ENCODE measurements around the gene MRM1.
A peak's percentile ranks its signal among the peaks of the same experiment; 100 is the strongest.
"Not testable (repeated sequence)": the region's sequence is repeated elsewhere in the genome, so short reads cannot be mapped to it uniquely, and the experiment has no call there.

The MRM1 gene

DNA sequence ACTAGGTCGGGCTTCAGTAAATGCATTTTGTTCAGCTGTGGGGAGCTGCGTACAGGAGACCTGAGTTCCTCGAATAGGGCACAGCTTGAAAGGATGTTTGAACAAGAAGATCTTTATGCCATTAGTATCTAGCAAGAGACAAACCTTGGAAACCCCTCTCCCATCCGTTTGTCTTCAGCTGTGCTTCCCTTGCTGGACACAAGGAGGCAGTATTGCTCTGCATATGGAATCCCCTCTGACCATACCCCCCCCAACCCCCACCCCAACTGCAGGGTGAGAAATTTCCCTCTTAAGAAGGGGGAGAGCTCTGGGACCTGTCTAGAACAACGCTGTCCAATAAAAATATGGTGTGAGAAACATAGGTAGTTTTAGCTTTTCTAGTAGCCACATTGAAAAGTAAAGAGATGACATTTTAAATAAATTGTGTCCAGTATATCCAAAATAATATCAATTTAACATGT, 1.6 kb downstream of the MRM1 start:
- H3K27ac ChIP-seq (ENCODE audit: low read depth, low read length): no peak overlapping the region

GRCh38 chr17:36605028-36605427, 3.6 kb downstream of the MRM1 start:
- not testable (repeated sequence) for H3K9me3 ChIP-seq (ENCODE audit: low read length); H3K9ac ChIP-seq (ENCODE audit: low read length); H3K27ac ChIP-seq (ENCODE audit: low read depth, low read length); H3K4me3 ChIP-seq (ENCODE audit: low read depth in 1 of 2, low read length in 2 of 2); H3K27me3 ChIP-seq (ENCODE audit: control insufficient read depth in 1 of 2, insufficient read depth in 2 of 2, low read length in 2 of 2); H3K36me3 ChIP-seq (ENCODE audit: insufficient read depth, low read length)
- peaks cover 15% of the 10 kb centered on the region for H3K4me1 ChIP-seq (ENCODE audit: insufficient read depth, low read length)

More for the DNA sequence above, 1.6 kb downstream of the MRM1 start:
- Histone ChIP-seq H3K27me3 (ENCODE audit: control insufficient read depth in 1 of 2, insufficient read depth in 2 of 2, low read length in 2 of 2) (no peaks in the 10 kb centered on the region), H3K36me3 (ENCODE audit: insufficient read depth, low read length) (no peaks in the 10 kb centered on the region), H3K4me3 (ENCODE audit: low read depth in 1 of 2, low read length in 2 of 2) (peak overlapping the region; percentile 80 to 94), H3K9me3 (ENCODE audit: low read length) (no peaks in the 10 kb centered on the region), H3K9ac (ENCODE audit: low read length) (no peak overlapping the region), H3K4me1 (ENCODE audit: insufficient read depth, low read length) (peaks cover 15% of the 10 kb centered on the region)

DNA sequence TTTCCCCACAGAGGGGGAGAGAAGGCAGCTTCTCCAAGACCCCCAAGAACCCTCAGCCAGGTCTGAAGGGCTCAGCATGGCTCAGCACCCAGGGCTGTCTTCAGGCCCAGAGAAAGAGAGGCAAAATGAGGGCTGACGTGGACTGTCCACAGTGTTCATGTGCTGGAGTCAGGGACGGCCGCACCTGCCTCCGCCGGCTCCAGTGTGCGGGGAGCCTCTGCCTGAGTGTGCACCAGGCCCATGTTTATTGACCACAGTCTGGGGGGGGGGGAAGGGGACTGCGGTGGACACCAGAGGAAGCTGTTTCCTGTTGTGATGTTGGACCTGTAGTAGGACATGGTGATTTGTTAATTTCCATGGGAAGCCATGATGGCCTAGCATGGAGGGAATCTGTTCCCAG, 6.9 kb downstream of the MRM1 start:
- Histone ChIP-seq H3K9me3 (ENCODE audit: low read length) (no peaks in the 10 kb centered on the region), H3K27me3 (ENCODE audit: control insufficient read depth in 1 of 2, insufficient read depth in 2 of 2, low read length in 2 of 2) (peaks cover 0 to 3% of the 10 kb centered on the region in 2 donors), H3K27ac (ENCODE audit: low read depth, low read length) (no peak overlapping the region), H3K9ac (ENCODE audit: low read length) (no peak overlapping the region), H3K36me3 (ENCODE audit: insufficient read depth, low read length) (no peaks in the 10 kb centered on the region), H3K4me1 (ENCODE audit: insufficient read depth, low read length) (no peaks in the 10 kb centered on the region), H3K4me3 (ENCODE audit: low read depth in 1 of 2, low read length in 2 of 2) (no peak overlapping the region)

DNA sequence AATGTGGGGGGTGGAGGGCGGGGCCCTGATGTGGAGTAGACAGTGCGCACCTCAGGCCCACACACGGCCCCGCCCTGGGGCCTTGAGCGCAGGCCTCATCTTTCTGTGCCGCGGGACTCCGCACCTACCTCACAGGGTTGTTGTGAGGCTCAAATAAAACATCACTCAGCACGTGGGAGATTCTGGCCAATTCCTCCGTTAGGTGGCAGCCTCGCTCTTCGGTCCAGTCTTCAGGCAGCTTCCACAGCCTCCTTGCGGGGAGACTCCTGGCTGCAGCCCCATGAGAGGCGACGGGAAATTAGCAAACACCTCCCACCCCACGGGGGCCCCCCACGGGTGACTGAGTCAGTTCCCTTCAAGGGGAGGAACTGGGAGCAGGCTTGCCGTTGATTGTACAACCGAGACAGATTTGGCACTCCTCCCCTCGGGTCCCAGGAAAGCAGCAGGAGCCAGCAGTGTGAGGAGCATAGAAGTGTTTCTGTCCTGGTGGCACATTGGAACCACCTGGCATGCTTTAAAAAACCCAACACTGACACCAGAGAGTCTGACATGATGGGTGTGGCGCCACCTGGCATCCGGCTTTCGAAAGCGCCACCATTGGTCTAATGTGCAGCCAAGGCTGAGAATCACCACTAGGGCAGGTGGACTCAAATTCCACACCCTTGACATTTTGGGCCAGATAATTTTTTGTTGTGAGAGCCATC, 7.6 kb downstream of the MRM1 start:
- Histone ChIP-seq H3K4me3 (ENCODE audit: low read depth in 1 of 2, low read length in 2 of 2) (no peak overlapping the region), H3K27me3 (ENCODE audit: control insufficient read depth in 1 of 2, insufficient read depth in 2 of 2, low read length in 2 of 2) (peaks cover 0 to 6% of the 10 kb centered on the region in 2 donors), H3K4me1 (ENCODE audit: insufficient read depth, low read length) (no peaks in the 10 kb centered on the region), H3K9ac (ENCODE audit: low read length) (no peak overlapping the region), H3K9me3 (ENCODE audit: low read length) (no peaks in the 10 kb centered on the region), H3K27ac (ENCODE audit: low read depth, low read length) (no peak overlapping the region), H3K36me3 (ENCODE audit: insufficient read depth, low read length) (no peaks in the 10 kb centered on the region)

- peaks cover 0 to 10% of the 10 kb centered on the region in 2 donors for H3K27me3 ChIP-seq (ENCODE audit: control insufficient read depth in 1 of 2, insufficient read depth in 2 of 2, low read length in 2 of 2)
- H3K4me1 ChIP-seq (ENCODE audit: insufficient read depth, low read length): no peaks in the 10 kb centered on the region
- H3K27ac ChIP-seq (ENCODE audit: low read depth, low read length): no peak overlapping the region
- H3K9ac ChIP-seq (ENCODE audit: low read length): no peak overlapping the region
- no peaks in the 10 kb centered on the region for H3K9me3 ChIP-seq (ENCODE audit: low read length)
- no peak overlapping the region for H3K4me3 ChIP-seq (ENCODE audit: low read depth in 1 of 2, low read length in 2 of 2)
- H3K36me3 ChIP-seq (ENCODE audit: insufficient read depth, low read length): no peaks in the 10 kb centered on the region
Measured at GRCh38 chr17:36609498-36609862, 8.1 kb downstream of the MRM1 start.

DNA sequence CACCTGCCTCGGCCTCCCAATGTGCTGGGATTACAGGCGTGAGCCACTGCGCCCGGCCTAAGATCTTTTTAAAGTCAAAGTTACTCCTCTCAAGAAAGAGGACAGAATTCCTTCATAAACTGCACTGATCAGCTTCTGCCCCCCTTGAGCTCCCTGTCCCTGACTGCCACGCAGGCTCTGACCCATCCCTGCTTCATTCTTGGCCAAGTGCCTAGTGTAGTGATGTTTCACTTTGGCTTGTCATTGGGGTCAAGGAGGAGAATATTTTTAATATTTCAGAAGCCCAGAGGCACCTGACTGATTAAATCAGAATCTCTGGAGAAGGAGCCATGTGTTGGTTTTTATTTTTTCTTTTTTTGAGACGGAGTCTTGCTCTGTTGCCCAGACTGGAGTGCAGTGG, 9.1 kb downstream of the MRM1 start:
- Histone ChIP-seq H3K27ac (ENCODE audit: low read depth, low read length) (no peak overlapping the region), H3K27me3 (ENCODE audit: control insufficient read depth in 1 of 2, insufficient read depth in 2 of 2, low read length in 2 of 2) (peaks cover 0 to 10% of the 10 kb centered on the region in 2 donors), H3K9ac (ENCODE audit: low read length) (no peak overlapping the region), H3K4me3 (ENCODE audit: low read depth in 1 of 2, low read length in 2 of 2) (no peak overlapping the region), H3K4me1 (ENCODE audit: insufficient read depth, low read length) (no peaks in the 10 kb centered on the region), H3K36me3 (ENCODE audit: insufficient read depth, low read length) (no peaks in the 10 kb centered on the region), H3K9me3 (ENCODE audit: low read length) (no peaks in the 10 kb centered on the region)

GRCh38 chr17:36611345-36612072, 10.1 kb downstream of the MRM1 start:
- Histone ChIP-seq H3K27ac (ENCODE audit: low read depth, low read length) (no peak overlapping the region), H3K9ac (ENCODE audit: low read length) (no peak overlapping the region), H3K9me3 (ENCODE audit: low read length) (no peaks in the 10 kb centered on the region), H3K4me1 (ENCODE audit: insufficient read depth, low read length) (no peaks in the 10 kb centered on the region), H3K36me3 (ENCODE audit: insufficient read depth, low read length) (no peaks in the 10 kb centered on the region), H3K4me3 (ENCODE audit: low read depth in 1 of 2, low read length in 2 of 2) (no peak overlapping the region), H3K27me3 (ENCODE audit: control insufficient read depth in 1 of 2, insufficient read depth in 2 of 2, low read length in 2 of 2) (peaks cover 0 to 10% of the 10 kb centered on the region in 2 donors)

DNA sequence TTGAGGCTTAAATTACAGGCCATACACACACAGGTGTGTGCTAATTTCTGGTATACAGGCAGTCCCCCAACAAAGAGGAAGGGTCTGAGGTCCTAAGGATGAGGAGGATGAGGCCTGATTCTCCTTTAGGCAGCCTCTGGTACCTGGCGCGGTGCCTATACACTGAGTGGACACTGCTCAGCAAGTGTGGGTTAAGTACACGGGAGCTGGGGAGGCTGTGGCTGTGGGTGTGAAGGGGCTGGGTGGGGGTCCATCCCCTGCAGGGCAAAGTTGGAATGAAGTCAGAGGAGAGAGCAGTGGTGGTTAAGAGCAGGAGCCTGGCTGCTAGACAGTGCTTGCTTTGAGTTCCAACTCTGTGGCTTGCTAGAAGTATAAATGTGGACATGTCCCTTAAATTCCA, 10.9 kb downstream of the MRM1 start:
- H3K27ac ChIP-seq (ENCODE audit: low read depth, low read length): no peak overlapping the region
- peaks cover 0 to 14% of the 10 kb centered on the region in 2 donors for H3K27me3 ChIP-seq (ENCODE audit: control insufficient read depth in 1 of 2, insufficient read depth in 2 of 2, low read length in 2 of 2)
- H3K9me3 ChIP-seq (ENCODE audit: low read length): no peaks in the 10 kb centered on the region
- no peaks in the 10 kb centered on the region for H3K4me1 ChIP-seq (ENCODE audit: insufficient read depth, low read length)
- H3K9ac ChIP-seq (ENCODE audit: low read length): no peak overlapping the region
- H3K4me3 ChIP-seq (ENCODE audit: low read depth in 1 of 2, low read length in 2 of 2): no peak overlapping the region
- H3K36me3 ChIP-seq (ENCODE audit: insufficient read depth, low read length): no peaks in the 10 kb centered on the region

DNA sequence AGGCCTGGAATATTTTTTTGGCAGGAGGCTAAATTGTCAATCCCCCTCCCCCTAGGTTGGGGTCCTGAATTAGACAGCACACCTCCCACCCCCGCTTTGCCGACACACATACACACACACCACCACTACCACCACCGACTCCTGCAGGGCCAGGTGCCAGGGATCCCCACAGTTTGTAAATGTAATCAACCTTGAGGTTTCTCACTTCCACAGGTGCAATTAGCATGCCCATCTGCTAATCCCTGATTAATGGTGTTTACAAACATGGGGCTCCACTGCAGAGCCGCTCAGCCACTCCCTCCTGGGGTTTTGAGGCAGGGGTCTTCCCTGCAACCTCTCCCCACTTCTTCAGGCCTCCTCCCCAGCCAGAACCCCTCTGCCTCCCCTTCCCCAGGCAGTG, 11.8 kb downstream of the MRM1 start:
- Histone ChIP-seq H3K9ac (ENCODE audit: low read length) (no peak overlapping the region), H3K4me1 (ENCODE audit: insufficient read depth, low read length) (no peaks in the 10 kb centered on the region), H3K4me3 (ENCODE audit: low read depth in 1 of 2, low read length in 2 of 2) (no peak overlapping the region), H3K27ac (ENCODE audit: low read depth, low read length) (no peak overlapping the region), H3K27me3 (ENCODE audit: control insufficient read depth in 1 of 2, insufficient read depth in 2 of 2, low read length in 2 of 2) (peaks cover 0 to 21% of the 10 kb centered on the region in 2 donors), H3K9me3 (ENCODE audit: low read length) (no peaks in the 10 kb centered on the region), H3K36me3 (ENCODE audit: insufficient read depth, low read length) (no peaks in the 10 kb centered on the region)

- H3K9me3 ChIP-seq (ENCODE audit: low read length): no peaks in the 10 kb centered on the region
- H3K36me3 ChIP-seq (ENCODE audit: insufficient read depth, low read length): no peaks in the 10 kb centered on the region
- no peak overlapping the region for H3K27ac ChIP-seq (ENCODE audit: low read depth, low read length)
- no peak overlapping the region for H3K9ac ChIP-seq (ENCODE audit: low read length)
- no peaks in the 10 kb centered on the region for H3K4me1 ChIP-seq (ENCODE audit: insufficient read depth, low read length)
- no peak overlapping the region for H3K4me3 ChIP-seq (ENCODE audit: low read depth in 1 of 2, low read length in 2 of 2)
- H3K27me3 ChIP-seq (ENCODE audit: control insufficient read depth in 1 of 2, insufficient read depth in 2 of 2, low read length in 2 of 2): peaks cover 0 to 21% of the 10 kb centered on the region in 2 donors
Measured at GRCh38 chr17:36614081-36614480, 12.7 kb downstream of the MRM1 start.

DNA sequence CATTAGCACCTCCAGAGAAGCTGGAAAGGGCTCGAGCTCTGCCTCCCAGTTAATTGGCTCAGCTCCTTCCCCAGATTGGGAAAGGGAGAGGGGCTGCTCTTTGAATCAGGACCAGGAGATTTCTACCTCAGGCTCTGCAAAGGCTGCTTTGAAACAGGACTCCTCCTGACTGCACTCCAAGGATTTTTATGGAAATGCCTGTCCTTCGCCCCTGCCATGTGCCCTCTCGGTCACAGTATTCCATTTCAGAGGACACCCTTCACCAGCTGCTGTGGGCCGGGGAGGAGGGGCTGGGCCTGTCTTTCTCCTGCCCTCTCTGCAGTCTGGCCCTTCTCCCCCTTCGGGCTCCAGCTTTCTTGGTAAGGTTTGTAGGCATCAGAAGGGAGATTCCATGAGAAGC, 13.6 kb downstream of the MRM1 start:
- no peak overlapping the region for H3K4me3 ChIP-seq (ENCODE audit: low read depth in 1 of 2, low read length in 2 of 2)
- no peak overlapping the region for H3K27ac ChIP-seq (ENCODE audit: low read depth, low read length)
- H3K27me3 ChIP-seq (ENCODE audit: control insufficient read depth in 1 of 2, insufficient read depth in 2 of 2, low read length in 2 of 2): peaks cover 0 to 21% of the 10 kb centered on the region in 2 donors
- no peaks in the 10 kb centered on the region for H3K4me1 ChIP-seq (ENCODE audit: insufficient read depth, low read length)
- H3K9ac ChIP-seq (ENCODE audit: low read length): no peak overlapping the region
- H3K36me3 ChIP-seq (ENCODE audit: insufficient read depth, low read length): no peaks in the 10 kb centered on the region
- no peaks in the 10 kb centered on the region for H3K9me3 ChIP-seq (ENCODE audit: low read length)
